Suprapubic skin (tissue), 3 donors: Measurements from ENCODE around the gene SEPTIN10.

ENCODE experiments used
- POLR2A ChIP-seq, 2 donors: fragments of 450-650 bp; IDR thresholded peaks; one replicate each; pipeline ENCODE4 v1.6.1; 2017; ENCODE audit warnings: antibody characterized with exemption in 2 of 2, mild to moderate bottlenecking in 2 of 2, moderate library complexity in 2 of 2
- TF ChIP-seq, protein P1 (sequence below), 2 donors: fragments of 200-600 bp in 1 of 2; fragments of 450-650 bp in 1 of 2; sonication (generic) in 1 of 2; IDR thresholded peaks; one replicate each; pipeline ENCODE4 v1.5.1; 2016 to 2019; ENCODE audit warnings: antibody characterized with exemption in 2 of 2, mild to moderate bottlenecking in 1 of 2, moderate library complexity in 1 of 2

- TF ChIP-seq, protein P1, sequence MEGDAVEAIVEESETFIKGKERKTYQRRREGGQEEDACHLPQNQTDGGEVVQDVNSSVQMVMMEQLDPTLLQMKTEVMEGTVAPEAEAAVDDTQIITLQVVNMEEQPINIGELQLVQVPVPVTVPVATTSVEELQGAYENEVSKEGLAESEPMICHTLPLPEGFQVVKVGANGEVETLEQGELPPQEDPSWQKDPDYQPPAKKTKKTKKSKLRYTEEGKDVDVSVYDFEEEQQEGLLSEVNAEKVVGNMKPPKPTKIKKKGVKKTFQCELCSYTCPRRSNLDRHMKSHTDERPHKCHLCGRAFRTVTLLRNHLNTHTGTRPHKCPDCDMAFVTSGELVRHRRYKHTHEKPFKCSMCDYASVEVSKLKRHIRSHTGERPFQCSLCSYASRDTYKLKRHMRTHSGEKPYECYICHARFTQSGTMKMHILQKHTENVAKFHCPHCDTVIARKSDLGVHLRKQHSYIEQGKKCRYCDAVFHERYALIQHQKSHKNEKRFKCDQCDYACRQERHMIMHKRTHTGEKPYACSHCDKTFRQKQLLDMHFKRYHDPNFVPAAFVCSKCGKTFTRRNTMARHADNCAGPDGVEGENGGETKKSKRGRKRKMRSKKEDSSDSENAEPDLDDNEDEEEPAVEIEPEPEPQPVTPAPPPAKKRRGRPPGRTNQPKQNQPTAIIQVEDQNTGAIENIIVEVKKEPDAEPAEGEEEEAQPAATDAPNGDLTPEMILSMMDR (IDR thresholded peaks at IDR 0.05) = no peak
- no peak for TF ChIP-seq POLR2A (IDR thresholded peaks at IDR 0.05)
Observed at GRCh38 chr2:109508556-109508955, 105.2 kb downstream of the SEPTIN10 start.
